ENCODE measurements around the gene DCC. TPM values are rescaled to one million over a fixed set of nuclear protein-coding genes. Genes with fewer than 3 reads are reported as not detected.

Gene DCC
- total and polyA plus RNA-seq, 9 of the 15 experiments (the other 6 are each of a cell fraction or from before 2014, with no cell fraction given): not detected

DNA sequence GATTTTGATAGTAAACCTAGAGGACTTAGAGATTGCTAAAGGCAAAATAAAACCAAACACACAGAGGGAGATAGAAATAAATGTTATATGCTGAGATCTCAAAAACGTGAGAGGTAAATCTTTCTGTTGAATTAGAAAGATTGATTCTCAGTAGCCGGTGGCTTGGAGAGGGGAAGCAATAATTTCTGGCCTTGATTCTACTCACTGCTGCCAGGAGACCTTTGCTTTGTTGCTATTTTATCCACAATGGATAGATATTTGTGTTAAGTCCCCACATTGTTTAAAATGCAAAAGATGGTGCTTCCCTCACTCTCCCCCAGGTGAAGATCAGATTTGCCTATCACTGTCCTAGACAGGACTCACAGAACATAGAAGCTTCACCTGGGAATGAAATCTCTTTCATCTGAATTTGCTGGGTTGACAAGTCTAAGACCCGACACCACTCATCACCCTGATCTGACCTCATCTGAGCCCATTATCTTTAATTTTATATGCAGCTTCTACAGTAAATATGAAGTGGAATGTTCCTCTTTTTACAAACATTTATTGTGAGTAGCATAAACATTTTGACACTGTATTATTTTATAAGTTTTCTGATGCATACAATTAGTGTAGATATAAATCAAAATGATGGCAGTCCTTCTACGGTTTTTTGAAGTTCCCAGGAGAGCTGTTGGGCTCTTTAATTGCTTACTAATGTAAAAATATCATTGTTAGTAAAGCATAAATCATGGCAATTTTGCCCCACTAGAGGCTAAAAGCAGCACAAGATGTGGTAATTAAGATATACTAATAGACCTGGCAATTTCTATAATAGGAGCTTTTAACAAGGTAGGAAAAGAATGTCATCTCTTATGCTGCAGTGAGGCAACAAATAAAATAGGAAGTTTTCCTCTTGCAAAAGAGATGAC, 149.7 kb downstream of the DCC start (continued):
- TF ChIP-seq, protein P1, sequence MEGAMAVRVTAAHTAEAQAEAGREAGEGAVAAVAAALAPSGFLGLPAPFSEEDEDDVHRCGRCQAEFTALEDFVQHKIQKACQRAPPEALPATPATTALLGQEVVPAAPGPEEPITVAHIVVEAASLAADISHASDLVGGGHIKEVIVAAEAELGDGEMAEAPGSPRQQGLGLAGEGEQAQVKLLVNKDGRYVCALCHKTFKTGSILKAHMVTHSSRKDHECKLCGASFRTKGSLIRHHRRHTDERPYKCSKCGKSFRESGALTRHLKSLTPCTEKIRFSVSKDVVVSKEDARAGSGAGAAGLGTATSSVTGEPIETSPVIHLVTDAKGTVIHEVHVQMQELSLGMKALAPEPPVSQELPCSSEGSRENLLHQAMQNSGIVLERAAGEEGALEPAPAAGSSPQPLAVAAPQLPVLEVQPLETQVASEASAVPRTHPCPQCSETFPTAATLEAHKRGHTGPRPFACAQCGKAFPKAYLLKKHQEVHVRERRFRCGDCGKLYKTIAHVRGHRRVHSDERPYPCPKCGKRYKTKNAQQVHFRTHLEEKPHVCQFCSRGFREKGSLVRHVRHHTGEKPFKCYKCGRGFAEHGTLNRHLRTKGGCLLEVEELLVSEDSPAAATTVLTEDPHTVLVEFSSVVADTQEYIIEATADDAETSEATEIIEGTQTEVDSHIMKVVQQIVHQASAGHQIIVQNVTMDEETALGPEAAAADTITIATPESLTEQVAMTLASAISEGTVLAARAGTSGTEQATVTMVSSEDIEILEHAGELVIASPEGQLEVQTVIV (CRISPR knock-in tag; IDR thresholded peaks at IDR 0.05; ENCODE audit: borderline replicate concordance): no peak
- no peak for TF ChIP-seq PTBP1 (IDR thresholded peaks at IDR 0.05; ENCODE audit: low read depth, low read length)
- TF ChIP-seq EWSR1 (IDR thresholded peaks at IDR 0.05; ENCODE audit: borderline replicate concordance, low read depth, partially characterized antibody): no peak
- TF ChIP-seq EHMT2 (IDR thresholded peaks at IDR 0.05): no peak
- no peak for TF ChIP-seq HCFC1 (IDR thresholded peaks at IDR 0.05; ENCODE audit: low read depth, low read length)
- TF ChIP-seq ETV5 (CRISPR knock-in tag; IDR thresholded peaks at IDR 0.05; ENCODE audit: low read depth): no peak
- TF ChIP-seq KHSRP (IDR thresholded peaks at IDR 0.05): no peak
- no peak for TF ChIP-seq CBX2 (IDR thresholded peaks at IDR 0.05; ENCODE audit: insufficient read depth, low read length, poor library complexity, severe bottlenecking)
- no peak for TF ChIP-seq RBM39 (optimal IDR thresholded peaks at IDR 0.05; ENCODE audit: low read depth, low read length)
- no peak for TF ChIP-seq PTTG1 (tag; IDR thresholded peaks at IDR 0.05; ENCODE audit: low read depth)

Measured in K562 (cell line).